OCI-LY3 (cell line): Measurements from ENCODE around the gene ACTR5.

Experiments
- EZH2phosphoT487 ChIP-seq: fragments of 200-600 bp; shearing (Covaris generic); IDR thresholded peaks from 2 replicates; pipeline ENCODE4 v1.6.1; 2018; ENCODE audit warnings: antibody characterized with exemption, mixed run types, low read depth
- TF ChIP-seq, protein P1 (sequence below): fragments of 200-600, 300-600 bp; sonication (generic); IDR thresholded peaks from 2 replicates; pipeline ENCODE4 v1.5.1; 2014; ENCODE audit warnings: antibody characterized with exemption, low read length, low read depth

DNA sequence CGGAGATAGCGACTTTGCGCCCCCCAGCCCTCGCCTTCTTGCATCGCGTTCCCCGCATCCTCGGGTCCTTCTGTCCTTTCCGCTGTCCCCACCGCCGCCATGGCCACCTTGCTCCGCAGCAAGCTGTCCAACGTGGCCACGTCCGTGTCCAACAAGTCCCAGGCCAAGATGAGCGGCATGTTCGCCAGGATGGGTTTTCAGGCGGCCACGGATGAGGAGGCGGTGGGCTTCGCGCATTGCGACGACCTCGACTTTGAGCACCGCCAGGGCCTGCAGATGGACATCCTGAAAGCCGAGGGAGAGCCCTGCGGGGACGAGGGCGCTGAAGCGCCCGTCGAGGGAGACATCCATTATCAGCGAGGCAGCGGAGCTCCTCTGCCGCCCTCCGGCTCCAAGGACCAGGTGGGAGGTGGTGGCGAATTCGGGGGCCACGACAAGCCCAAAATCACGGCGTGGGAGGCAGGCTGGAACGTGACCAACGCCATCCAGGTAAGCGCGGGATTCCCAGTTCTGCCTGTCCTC lies 23.6 kb upstream of the ACTR5 start:
- TF ChIP-seq, protein P1, sequence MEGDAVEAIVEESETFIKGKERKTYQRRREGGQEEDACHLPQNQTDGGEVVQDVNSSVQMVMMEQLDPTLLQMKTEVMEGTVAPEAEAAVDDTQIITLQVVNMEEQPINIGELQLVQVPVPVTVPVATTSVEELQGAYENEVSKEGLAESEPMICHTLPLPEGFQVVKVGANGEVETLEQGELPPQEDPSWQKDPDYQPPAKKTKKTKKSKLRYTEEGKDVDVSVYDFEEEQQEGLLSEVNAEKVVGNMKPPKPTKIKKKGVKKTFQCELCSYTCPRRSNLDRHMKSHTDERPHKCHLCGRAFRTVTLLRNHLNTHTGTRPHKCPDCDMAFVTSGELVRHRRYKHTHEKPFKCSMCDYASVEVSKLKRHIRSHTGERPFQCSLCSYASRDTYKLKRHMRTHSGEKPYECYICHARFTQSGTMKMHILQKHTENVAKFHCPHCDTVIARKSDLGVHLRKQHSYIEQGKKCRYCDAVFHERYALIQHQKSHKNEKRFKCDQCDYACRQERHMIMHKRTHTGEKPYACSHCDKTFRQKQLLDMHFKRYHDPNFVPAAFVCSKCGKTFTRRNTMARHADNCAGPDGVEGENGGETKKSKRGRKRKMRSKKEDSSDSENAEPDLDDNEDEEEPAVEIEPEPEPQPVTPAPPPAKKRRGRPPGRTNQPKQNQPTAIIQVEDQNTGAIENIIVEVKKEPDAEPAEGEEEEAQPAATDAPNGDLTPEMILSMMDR = no peak
- TF ChIP-seq EZH2phosphoT487 = no peak
